ENCODE results near the gene ZNF177.

The ZNF177 gene

DNA sequence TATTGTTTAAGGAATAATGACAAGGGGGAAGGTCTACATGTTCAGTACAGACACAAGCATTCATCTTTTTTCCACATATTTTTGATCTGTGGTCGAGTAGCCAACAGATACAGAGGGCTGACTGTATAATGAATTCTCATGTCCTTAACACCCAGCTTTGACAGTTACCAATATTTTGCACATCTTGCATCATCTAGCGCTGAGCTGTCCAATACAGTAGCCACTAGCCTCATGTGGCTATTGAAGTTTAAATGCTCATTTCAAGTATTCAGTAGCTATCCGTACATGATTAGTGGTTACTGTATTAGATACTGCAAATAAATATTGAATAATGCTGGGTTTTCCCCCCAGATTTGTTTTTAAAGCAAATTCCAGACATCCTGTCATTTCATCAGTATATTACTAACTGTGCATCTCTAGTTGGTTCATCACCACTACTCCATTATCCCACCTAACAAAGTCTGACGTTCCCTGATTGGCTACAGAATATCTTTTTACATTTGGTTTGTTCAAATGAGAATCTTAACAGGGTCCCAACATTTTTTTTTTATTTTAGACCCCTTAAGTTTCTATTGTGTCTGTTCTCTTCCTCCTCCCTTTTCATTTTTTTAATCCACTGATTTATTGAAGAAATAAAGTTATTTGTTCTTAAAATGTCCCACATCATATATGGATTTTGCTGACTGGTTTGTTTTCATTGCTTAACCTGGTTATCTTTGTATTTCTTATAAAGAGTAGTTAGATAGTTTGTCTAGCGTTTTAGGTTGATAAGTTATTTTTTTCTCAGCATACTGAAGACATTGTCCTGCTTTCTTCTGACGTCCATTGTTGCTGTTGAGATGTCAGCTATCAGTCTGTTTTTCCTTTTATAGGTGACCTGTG lies 8.2 kb downstream of the ZNF177 start:
- TF ChIP-seq CTCF (IDR thresholded peaks at IDR 0.05) = no peak

DNA sequence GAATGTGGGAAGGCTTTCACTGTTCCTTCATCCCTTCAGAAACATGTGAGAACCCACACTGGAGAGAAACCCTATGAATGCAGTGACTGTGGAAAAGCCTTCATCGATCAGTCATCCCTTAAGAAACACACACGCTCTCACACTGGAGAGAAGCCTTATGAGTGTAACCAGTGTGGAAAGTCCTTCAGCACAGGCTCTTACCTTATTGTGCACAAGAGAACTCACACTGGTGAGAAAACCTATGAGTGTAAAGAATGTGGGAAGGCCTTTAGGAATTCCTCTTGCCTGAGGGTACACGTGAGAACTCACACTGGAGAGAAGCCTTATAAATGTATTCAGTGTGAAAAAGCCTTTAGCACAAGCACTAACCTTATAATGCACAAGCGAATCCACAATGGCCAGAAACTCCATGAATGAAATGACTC lies 18.6 kb downstream of the ZNF177 start:
- no peak for TF ChIP-seq CTCF (IDR thresholded peaks at IDR 0.05)

- no peak for TF ChIP-seq CTCF (IDR thresholded peaks at IDR 0.05)
Observed at GRCh38 chr19:9406798-9407352, 44.1 kb downstream of the ZNF177 start.

GRCh38 chr19:9407827-9408226 lies 45.0 kb downstream of the ZNF177 start:
- no peak for TF ChIP-seq CTCF (IDR thresholded peaks at IDR 0.05)

- TF ChIP-seq CTCF (IDR thresholded peaks at IDR 0.05) = no peak
Observed at GRCh38 chr19:9413240-9413954, 50.6 kb downstream of the ZNF177 start.

DNA sequence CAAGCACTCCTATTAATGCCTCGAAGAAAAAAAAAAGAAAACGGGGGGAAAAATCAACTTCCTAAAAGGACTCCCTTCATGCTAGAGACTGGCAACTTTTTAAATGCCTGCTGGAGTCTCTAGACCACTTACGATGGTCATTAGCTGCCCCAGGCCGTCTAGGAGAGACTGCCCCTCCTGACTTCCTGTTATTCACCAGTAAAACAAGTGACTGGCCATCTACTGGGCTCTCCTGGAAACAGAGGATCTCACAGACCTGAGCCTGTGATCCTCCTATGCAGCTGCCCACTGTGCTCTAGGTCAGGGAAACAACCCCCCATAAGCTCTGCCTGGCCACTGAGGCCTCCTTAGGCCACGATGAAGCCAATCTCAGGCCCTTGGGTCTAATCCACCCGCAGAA lies 65.1 kb downstream of the ZNF177 start:
- no peak for TF ChIP-seq CTCF (IDR thresholded peaks at IDR 0.05)

DNA sequence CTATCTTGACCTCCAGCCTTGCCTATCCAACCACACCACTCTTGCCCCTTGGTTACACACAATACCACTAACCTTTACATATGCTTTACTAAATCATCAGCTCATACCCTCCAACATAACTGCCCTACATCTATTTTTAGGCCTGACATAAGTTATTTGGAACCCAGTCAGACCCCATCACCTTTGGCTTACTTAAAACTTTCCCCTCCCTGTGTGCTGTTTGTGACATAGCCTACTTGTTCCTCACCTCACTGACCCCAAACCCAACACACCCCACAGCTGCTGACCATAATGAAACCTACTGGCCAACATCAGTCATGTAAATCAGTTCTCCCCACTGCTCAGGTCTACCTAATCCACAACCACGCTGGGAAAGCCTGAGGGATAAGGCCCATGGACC lies 67.6 kb downstream of the ZNF177 start:
- no peak for TF ChIP-seq CTCF (IDR thresholded peaks at IDR 0.05)
